Limb (tissue), 2 donors: Measurements from ENCODE around the gene SLC6A19.

Experiments used
- DNase-seq, 2 donors: peaks; one replicate each; pipeline ENCODE4 v3.0.0-alpha.2; 2016; ENCODE audit errors: extremely low spot score in 2 of 2

The SLC6A19 gene

DNA sequence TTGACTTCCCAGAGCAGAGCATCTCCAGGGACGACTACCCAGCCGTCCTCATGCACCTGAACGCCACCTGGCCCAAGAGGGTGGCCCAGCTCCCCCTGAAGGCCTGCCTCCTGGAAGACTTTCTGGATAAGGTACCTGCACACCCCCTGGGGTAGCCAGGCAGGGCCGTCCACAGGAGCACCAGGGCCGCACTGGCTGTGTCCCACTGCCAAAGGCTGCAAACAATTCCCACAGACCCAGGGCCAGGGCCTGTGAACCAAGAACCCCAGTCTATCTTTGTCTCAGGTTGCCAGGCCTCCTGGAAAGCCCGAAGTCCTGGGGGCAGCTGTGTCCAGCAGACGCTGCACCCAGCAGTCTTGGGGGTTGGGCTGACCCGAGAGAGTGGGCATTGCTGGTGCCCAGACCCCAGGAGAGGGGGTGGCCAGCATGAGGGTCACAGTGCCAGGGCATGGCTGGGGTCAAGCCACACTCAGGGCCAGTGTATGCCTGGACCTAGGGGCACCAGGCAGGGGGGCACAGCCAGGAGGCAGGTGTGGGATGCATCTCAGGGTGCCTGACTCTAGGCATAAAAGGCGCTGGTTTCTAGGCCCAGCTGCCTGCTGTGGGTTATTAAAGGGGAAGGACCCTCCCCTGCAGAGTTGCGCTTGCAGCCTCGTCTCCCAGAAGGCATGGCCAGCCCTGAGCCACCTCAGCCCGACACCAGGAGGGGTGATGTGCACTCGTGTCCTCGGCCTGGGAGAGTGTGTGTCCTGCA is 41.5 kb downstream of the SLC6A19 start:
- DNase-seq = no peak

DNA sequence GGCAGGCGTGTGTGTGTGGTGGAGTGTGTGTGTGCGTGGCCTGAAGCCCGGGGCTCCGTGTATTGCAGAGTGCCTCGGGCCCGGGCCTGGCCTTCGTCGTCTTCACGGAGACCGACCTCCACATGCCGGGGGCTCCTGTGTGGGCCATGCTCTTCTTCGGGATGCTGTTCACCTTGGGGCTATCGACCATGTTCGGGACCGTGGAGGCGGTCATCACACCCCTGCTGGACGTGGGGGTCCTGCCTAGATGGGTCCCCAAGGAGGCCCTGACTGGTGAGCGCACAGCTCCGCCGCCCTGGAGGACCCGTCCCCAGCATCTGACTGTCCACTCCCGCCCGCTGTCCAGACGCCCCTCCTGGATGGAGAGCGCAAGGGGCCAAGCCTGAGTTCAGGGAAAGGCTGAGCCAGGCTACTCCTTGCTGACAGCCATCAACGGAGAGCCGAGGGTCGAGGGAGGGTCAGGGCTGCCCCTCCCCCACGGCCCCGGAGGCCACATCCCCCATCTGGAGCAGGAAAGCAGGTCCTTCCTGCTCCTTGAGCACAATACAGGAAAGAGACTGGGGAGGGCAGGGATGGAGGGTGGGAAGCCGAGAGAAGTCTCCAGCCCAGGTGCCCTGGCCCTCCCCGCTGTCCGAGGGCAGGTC is 42.2 kb downstream of the SLC6A19 start:
- DNase-seq = no peak

DNA sequence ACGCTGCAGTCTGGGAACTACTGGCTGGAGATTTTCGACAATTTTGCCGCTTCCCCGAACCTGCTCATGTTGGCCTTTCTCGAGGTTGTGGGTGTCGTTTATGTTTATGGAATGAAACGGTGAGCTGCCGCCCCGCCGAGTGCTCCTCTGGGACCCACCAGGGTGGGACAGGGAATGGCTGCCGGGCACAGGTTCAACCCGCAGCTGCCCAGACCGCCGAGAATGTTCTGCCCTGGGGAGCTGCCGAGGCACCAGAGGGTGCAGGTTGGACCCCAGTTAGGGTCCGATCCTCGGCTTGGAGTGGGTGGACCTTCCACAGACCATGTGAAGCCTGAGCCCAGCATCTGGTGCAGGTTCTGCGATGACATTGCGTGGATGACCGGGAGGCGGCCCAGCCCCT is 42.9 kb downstream of the SLC6A19 start:
- no peak for DNase-seq

DNA sequence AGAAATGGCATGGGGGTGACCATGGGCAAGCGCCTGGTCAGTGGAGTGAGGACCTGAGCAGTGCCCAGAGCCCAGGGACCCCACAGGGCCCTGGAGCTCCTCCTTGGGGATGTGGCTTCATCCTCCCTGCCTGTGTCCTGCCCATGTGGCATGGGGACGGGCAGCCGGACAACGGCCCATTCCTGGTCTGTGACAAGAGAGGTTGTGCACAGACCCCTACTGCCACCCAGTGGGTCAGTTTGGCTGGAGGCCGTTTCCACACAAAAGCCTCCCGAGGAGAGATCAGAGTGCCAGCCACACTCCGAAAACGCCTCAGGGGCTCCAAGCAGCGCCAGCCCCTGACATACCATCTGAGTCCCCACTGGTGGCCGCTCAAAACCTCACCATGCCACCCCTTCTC is 43.6 kb downstream of the SLC6A19 start:
- no peak for DNase-seq

DNA sequence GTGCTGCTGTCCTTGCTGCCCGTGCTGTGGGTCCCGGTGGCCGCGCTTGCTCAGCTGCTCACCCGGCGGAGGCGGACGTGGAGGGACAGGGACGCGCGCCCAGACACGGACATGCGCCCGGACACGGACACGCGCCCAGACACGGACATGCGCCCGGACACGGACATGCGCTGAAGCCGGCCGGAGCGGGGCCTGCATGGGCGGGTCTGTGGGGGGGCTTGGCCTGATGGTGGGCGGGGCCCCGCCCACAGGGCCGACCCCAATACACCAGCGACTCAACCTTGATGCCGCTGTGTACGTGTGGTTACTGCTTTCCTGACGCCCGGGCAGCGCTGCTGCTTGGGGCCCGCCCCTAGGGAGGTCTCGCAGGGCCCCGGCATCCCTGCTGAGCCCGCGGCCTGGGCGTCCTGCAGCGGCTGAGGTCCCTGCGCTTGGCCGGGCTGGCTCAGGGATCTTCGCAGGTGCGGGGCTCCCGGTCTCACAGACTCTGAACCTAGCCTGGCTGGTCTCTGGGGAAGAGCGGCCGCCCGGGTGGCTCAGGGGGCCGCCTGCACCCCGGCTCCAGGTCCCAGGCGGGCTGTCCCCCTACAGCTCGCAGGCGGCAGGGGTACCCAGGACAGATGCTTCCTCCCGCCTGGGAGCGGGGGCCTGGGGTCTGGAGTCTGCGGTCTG is 44.6 kb downstream of the SLC6A19 start:
- peak in 1 of 2 donors; percentile 42 for DNase-seq

DNA sequence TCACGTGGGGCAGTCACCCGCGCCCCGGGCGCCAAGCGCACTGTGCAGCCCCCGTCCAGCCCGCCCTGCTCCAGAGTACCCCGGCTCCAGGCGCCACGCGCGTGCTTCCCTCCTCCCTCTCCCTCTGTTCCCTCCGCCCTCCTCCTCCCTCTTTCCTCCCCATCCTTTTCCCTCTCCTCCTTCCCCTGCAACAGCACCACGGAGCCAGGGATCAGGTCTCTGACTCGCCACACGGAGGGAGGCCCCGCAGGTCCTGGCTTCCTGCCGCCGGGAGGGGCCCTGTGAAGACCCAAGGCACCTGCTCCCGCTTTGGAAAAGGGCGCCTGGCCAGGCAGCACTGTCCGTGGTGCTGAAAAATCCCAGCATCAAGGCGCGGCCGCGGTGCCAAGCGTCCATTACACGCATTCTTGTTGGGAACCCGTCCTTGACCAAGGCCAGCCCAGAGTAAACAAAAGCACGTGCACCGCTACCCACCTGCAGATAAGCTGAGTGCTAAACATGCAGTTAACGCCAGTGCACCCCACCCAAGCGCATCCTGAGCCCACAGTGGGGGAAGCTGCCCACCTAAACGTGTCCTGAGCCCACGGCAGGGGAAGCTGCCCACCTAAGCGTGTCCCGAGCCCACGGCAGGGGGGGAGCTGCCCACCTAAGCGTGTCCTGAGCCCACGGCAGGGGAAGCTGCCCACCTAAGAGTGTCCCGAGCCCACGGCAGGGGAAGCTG is 45.5 kb downstream of the SLC6A19 start:
- peak; percentile 53 to 84 for DNase-seq

DNA sequence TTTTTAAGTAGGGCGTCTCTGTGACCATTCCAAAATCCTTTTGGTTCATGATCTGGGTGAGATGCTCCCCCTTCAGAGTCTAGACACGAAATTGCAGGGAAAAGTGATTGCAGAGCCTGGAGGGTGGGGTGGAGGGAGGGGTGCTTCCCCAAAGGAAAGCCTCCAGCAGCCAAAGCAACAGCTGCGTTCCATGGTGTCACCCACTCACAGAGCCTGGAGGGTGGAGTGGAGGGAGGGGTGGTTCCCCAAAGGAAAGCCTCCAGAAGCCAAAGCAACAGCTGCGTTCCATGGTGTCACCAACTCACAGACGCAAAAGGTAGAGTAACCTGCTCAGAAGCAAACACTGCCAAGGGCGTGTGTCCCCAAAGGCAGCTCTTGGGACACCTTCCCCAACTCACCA is 46.4 kb downstream of the SLC6A19 start:
- no peak for DNase-seq

DNA sequence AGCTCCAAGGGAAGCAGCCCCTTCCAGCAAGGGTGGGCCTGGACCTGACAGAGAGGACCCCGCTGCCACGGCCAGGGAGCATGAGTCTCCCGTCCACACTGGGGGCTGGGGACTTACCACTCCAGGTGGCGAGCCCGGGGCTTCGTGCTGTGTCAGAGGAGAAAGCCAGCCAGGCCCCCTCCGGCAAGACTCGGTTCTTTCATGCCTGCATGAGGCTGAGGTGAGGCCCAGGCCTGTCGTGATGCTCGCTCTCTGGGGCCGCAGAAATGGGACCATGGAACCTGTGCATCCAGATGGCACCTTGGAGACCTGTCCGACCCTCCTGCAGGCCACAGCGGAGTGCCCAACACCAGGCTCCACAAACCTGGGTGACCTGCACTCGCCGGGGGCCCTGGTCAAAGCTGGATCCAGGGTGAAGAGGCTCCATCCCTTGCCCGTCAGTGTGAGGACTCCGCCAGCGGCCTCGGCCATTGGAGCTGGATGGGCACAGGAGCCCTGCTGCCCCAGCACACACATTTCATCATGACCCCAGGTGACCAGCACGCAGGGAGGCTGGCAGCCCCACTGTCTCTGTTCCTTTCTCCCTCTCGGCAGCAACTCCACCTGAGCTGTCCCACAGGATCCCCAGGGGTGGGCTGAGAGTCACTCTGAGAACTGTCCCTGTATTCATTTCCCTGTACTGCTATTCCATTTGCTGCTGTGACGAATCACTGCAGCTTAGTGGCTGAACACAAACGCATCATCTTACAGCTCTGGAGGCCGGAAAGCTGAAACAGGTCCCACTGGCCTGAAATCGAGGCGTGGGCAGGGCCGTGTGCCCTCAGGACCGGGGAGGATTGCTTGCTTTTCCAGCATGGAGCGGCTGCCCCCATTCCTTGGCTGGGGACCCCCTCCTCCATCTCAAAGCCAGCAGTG is 48.2 kb downstream of the SLC6A19 start:
- no peak for DNase-seq

DNA sequence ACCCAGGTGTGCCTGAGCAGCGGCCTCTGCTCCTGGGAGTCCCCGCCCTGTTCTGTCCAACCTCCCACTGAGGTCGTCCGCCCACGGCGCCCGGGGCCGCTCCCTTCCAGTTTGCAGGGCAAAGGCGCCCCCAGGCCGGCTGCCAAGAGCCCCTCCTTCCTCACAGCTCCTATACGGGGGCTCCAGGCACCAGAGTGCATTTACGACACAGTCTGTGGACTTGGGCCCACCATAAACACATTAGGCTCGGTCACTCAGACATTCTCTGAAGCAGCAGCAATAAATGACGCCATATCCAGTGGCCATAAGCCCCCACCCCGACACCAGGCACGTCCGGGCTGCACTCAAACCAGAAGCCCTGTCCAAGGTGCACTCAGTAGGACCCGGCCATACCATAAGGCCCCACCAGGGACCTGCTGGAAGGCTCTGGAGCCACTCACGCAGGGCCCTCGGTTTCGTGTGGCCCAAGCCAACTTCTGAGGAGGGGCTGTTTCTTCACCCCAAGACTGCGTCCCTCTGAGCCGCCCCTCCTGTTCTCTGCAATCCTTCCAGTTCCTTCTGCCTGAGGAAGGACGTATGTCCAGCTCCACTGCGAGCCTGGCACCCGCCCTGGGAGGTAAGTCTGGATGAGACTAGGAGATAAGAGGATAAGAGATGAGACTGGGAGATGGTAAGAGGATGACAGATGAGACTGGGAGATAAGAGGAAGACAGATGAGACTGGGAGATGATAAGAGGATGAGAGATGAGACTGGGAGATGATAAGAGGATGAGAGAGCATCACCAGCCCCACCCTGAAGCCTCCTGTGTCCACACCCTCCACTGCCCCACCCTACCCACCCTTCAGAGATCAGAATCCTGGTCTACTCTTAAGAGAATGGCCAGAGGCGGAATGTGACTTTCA is 50.5 kb downstream of the SLC6A19 start:
- DNase-seq = no peak

DNA sequence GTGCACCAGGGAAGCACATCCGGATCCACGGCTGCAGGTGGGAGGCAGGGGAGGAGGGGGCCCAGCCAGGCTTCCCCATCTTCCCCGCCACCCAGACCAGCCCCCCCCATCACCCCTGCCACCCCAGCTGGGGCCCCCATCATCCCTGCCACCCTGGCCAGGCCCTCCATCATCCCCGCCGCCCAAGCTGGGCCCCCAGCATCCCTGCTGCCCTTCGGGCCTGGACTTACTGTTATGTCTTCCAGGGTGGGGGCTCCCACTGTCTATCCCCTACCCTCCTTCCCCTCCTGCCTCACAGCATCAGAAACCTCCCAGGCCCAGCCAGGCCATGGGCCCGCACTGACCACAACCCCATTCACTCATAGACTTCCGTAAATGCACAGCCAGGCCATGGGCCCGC is 51.3 kb downstream of the SLC6A19 start:
- no peak for DNase-seq

DNA sequence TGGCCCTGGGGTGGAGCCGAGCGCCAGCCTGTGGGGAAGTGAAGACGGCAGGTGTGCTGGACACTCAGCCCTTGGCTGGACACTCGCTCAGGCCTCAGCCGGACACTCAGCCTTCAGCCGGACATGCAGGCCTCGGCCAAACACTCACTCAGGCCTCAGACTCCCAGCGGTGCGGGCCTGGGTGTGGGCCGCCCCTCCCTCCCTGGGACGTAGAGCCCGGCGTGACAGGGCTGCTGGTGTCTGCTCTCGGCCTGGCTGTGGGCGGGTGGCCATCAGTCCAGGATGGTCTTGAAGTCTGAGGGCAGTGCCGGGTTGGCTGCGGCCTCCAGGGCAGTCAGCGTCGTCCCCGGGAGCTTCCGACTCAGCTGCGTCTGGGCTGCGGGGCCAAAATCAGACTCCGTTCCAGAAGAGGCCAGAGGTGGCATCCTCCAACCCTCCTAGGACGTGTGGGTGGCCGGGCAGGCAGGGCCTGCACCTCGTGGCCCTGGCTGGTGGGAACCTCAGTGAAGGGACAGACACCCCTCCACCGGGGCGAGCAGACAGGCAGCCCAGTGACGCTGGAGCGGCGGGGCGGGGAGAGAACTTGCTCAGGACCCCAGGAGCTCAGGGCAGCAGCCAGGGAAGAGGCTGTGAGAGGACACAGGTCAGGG is 52.2 kb downstream of the SLC6A19 start:
- DNase-seq = no peak

DNA sequence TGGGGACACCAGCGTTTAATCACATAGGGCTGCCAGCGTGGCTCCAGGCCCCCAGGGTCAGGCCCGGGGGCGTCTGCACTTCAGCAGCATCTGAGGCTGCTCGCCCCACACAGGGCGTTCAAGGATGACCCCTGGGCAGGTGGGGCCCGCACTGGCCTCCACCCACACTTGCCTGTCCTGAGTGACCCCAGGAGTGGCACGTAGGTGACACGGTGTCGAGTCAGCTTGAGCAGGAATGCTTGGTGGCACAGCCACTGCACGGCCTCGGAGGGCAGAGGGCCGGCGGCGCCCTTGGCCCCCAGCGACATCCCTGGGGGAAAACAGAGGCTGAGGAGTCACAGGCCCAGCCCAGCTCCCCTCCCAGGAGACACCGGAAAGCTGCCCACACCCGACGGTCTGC is 52.8 kb downstream of the SLC6A19 start:
- DNase-seq = no peak

DNA sequence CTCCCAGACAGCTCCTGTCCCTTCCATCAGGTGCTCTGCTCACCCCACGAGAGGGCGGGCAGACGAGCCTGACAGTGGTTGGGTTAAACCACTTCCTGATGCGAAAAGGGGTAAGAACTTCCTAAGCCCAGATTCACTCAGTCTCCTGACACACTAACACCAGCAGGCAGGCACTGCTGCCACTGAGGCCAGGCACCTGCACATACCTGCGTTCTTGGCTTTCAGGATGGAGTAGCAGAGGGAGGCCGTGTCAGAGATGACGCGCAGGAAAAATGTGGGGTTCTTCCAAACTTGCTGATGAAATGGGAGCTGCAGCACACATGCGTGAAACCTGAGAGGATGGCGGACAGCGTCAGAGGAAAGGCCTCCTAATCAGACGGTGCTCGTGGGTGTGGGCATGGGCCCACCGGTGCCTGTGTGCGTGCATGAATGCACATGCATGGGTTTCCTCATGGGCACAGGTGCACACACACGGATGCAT is 53.7 kb downstream of the SLC6A19 start:
- no peak for DNase-seq

DNA sequence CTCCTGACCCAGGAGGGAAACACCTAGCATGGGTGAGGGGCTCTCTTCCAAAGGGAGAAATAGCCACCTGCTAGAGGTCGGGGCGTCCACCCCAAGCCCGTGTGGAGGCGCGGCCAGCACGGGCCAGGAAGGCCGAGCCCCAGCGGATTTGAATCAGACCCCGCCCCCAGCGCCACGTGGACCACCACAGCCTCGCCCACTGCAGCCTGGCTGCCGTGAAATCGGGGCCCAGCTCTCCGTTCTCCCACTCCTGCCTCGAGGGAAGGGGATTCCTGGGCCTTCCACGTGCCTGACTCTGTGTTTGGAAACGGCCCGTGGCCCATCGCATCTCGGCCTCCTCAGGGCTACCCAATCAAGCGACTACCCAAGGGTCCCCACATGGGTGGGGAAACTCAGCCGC is 55.4 kb downstream of the SLC6A19 start:
- no peak for DNase-seq

DNA sequence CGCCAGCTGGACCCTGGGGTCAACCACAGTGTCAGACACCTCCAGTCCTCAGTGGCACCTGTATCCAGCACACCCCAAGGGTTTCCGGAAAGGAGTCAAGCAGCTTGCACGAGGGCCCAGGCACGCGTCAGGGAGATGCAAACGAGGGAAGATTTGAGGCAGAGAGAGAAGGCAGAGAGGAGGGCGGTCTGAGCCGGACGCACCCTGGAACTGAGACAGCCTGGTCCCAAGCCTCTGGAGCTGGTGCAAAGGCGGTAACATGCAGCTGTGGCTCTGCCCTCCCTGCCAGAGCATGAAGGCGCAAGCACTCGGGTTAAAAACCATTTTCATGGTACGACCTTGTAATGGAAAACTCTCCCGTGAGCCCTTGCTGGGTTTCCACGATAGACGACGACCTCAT is 56.0 kb downstream of the SLC6A19 start:
- DNase-seq = no peak

DNA sequence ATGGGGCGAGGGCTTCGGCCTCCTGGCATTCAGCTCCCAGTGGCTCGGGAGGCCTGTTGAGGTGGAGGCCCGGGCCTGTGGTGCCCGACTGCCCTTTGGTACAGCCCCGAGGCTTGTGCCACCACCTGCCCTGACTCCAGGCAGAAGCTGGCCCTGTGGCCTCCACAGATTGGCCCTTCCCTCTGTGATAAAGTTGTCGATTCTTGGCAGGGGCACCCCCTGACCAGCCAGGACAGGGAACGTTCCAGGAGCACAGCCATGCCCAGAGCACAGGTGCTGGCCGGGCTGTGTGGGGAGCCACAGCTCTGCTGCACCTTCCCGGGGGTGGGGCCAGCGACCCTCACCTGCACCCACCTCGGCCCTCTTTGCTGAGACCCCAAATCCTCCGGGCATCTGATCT is 56.4 kb downstream of the SLC6A19 start:
- no peak for DNase-seq

DNA sequence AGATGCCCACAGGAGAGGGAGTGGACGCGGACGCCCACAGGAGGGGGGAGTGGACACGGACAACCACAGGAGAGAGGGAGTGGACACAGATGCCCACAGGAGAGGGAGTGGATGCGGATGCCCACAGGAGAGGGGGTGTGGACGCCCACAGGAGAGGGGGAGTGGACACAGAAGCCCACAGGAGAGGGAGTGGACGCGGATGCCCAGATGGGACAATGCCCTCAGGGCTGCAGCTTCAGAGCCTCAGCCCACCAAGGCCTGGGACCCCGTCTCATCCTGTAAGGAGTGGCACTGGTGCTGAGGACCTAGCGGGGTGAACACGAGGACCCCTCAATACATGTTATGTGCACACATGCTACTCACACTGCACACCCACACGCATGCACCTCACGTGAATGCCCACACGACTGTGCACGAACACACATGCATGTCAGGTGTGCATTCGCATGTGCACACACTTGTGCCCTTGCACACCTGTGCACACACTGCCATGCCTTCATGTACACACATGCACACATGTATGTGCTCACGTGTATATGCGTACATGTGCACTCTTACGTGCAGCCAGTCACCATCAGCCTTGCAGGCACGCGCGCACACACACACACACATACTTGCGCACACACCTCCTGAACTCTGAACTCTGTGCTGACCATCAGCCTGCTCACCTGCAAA is 58.5 kb downstream of the SLC6A19 start:
- no peak for DNase-seq

DNA sequence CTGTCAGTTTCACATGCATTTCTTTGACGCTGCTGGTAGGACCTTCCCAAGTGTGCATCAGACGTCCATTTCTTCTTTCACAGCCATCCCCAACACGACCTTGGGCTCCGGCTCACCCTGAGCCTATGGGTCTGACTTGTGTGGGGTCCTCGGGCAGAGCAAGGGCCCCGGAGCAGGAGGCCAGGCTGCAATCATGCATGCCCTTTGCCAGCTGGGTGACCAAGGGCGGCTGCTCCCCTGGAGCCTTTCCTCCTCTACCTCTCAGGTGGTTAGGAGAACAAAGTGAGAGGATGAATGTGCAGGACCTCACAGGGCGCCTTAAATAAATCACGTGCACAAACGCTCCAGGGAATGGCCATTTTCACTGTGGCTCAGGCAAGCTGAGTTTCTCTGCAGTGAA is 60.2 kb downstream of the SLC6A19 start:
- DNase-seq = no peak

DNA sequence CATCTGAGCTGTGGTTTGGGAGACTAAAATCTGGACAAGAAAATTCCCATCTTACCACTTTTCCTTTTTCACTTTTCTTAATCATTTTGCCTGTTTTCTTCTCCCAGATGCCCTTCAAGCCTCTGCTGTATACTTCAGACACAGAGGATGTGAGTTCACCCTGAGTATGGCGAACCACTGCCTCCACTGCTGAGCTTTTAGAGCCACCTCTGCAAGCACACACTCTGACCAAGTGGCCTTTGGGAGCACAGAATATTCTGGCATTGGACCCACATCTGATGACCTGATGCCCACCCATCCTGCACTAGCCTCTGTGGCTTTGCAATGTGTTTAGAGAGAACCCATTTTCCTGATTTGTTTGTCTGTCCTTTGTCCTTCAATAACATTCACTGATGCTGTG is 61.0 kb downstream of the SLC6A19 start:
- DNase-seq = no peak
